Measurements from ENCODE around the gene TK2.

Gene TK2

DNA sequence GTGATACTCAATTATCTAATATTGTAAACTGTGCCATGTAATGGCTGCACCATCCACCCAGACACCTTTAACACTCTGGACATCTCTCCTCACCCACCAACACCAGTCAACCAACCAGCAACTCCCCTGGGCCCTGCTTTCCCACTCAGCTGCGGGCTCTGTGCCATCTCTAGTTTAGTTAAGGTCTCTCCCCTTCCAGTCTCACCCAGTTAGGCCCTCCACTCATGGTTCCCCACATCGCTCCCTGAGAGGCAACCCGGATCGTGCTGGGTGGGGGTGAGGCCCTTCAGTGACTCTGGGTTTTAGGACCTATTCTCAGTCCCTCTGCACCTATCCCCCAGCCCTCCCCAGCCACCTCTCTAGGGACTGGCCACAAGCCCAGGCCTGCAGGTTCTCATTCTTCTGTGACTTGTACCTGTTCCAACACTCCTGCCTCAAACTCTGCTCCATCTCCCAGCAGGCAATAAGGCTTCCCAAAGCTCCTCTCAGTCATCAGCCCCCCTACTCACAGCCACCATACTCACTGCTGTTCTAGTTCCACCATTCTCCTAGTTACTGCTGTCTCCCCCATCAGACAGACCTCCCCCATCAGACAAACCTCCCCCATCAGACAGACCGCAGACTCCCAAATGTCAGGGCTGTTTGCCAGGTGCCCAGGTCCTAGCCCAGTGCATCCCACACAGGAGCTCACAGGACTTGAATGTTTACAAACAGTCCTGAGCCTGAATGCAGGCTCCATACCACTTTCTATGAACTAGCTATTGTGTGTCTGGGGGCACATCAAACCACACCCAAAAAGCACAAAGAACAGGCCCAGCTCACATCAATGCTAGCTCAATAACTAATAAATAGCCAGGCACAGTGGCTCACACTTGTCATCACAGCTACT lies 2.6 kb downstream of the TK2 start:
- DNase-seq, result no peak
- Histone ChIP-seq H3K36me3 (replicated peaks) (no peaks in the 10 kb centered on the region), H3K4me3 (ENCODE audit: low read depth, low read length) (no peak overlapping the region), H3K27me3 (replicated peaks) (no peaks in the 10 kb centered on the region), H3K27ac (no peak overlapping the region)
- TF ChIP-seq, protein P1, sequence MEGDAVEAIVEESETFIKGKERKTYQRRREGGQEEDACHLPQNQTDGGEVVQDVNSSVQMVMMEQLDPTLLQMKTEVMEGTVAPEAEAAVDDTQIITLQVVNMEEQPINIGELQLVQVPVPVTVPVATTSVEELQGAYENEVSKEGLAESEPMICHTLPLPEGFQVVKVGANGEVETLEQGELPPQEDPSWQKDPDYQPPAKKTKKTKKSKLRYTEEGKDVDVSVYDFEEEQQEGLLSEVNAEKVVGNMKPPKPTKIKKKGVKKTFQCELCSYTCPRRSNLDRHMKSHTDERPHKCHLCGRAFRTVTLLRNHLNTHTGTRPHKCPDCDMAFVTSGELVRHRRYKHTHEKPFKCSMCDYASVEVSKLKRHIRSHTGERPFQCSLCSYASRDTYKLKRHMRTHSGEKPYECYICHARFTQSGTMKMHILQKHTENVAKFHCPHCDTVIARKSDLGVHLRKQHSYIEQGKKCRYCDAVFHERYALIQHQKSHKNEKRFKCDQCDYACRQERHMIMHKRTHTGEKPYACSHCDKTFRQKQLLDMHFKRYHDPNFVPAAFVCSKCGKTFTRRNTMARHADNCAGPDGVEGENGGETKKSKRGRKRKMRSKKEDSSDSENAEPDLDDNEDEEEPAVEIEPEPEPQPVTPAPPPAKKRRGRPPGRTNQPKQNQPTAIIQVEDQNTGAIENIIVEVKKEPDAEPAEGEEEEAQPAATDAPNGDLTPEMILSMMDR (IDR thresholded peaks at IDR 0.05; ENCODE audit: low read depth, low read length, missing control alignments), result no peak
- in situ Hi-C loops (cut with HindIII; ENCODE audit: low pct_ligation_motif_present, low sequenced_read_pairs), result no loop called here

- TF ChIP-seq, protein P1 (IDR thresholded peaks at IDR 0.05; ENCODE audit: low read depth, low read length, missing control alignments), result no peak
- no peaks in the 10 kb centered on the region for H3K36me3 ChIP-seq (replicated peaks)
- in situ Hi-C loops (cut with HindIII; ENCODE audit: low pct_ligation_motif_present, low sequenced_read_pairs), result no loop called here
Measured at GRCh38 chr16:66544016-66544757, 5.7 kb downstream of the TK2 start.

DNA sequence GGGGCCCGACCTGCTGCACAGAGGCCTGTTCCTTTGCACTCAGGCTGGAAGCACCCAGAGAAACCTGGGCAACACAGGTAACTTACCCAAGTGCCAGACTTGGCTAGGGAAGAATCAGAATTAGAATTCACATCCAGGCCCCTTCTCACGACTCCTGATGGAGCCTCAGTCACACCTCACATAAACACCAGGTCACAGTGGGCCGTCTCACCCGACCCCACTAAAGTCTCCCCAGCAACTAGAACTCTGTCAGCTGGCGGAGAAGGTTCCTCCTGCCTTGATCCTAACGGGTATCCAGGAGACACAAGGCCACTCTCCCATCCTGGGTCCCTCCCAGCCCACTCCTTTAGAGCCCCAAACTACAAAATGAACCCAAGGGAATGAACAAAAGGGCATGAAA lies 6.4 kb downstream of the TK2 start:
- TF ChIP-seq, protein P1 (IDR thresholded peaks at IDR 0.05; ENCODE audit: low read depth, low read length, missing control alignments), result no peak
- in situ Hi-C loops (cut with HindIII; ENCODE audit: low pct_ligation_motif_present, low sequenced_read_pairs), result no loop called here
- no peak for DNase-seq
- Histone ChIP-seq H3K4me3 (ENCODE audit: low read depth, low read length) (no peak overlapping the region), H3K27me3 (replicated peaks) (no peaks in the 10 kb centered on the region), H3K36me3 (replicated peaks) (no peaks in the 10 kb centered on the region), H3K27ac (no peak overlapping the region)

More at GRCh38 chr16:66544016-66544757, 5.7 kb downstream of the TK2 start:
- H3K27me3 ChIP-seq (replicated peaks), result no peaks in the 10 kb centered on the region
- no peak for DNase-seq
- no peak overlapping the region for H3K4me3 ChIP-seq (ENCODE audit: low read depth, low read length)
- H3K27ac ChIP-seq, result no peak overlapping the region

DNA sequence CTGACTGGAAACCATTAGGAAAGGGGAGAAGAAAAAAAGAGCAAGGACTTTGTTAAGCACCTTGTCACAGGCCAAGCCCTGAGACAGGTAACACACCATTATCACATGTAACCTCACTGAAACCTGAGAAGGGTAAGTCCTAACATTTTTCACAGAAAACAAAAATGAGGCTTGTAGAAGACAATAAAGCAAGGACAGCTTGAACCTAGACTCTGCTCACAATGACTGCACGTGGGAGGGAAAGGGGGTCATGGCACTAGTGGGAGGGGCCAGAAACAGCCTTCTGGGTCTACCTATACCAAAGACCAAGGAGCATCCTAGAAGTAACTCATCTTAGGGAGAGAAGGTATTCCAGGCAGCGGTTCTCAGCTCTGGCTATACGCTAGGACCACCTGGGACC lies 7.5 kb downstream of the TK2 start:
- H3K27me3 ChIP-seq (replicated peaks), result no peaks in the 10 kb centered on the region
- H3K4me3 ChIP-seq (ENCODE audit: low read depth, low read length), result no peak overlapping the region
- no peak for DNase-seq
- TF ChIP-seq, protein P1 (IDR thresholded peaks at IDR 0.05; ENCODE audit: low read depth, low read length, missing control alignments), result no peak
- H3K36me3 ChIP-seq (replicated peaks), result peaks cover 3% of the 10 kb centered on the region
- H3K27ac ChIP-seq, result no peak overlapping the region
- in situ Hi-C loops (cut with HindIII; ENCODE audit: low pct_ligation_motif_present, low sequenced_read_pairs), result no loop called here

DNA sequence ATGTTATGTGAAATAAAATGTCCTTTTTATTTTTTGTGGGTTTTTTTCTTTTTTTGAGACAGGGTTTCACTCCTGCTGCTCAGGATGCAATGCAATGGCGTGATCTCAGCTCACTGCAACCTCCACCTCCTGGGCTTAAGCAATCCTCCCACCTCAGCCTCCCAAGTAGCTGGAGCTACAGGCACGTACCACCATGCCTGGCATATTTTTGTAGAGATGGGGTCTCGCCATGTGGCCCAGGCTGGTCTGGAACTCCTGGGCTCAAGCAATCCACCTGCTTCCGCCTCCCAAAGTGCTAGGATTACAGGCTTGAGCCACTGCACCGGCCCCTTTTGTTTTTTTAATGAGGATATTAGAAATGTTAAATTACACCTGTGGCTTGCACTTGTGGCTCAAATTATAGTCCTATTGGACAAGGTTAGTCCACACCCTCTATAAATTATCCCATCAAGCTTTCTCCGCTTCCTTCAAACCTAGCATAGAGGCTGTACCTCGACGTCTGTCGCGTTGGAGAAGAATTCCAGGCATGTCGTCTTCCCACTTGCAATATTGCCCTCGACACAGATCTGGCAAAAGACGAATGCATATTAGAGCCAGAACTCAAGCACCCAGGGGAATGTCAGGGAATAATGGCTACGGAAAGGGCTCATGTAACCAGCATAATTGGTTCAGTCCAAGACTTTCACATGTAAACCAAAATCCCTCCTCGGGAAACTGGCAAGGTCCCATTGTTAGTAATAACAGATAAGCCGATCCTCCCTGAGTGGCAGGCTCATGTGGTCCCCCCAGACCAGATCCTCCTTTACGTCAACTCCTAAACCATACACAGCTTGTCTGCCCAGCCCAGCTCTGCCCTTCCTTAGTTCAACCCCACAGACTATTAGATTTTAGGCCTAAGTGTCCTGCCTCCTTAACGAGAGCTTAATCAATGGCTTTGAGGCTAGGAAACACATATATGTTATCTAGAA lies 8.2 kb downstream of the TK2 start:
- peaks cover 6% of the 10 kb centered on the region for H3K36me3 ChIP-seq (replicated peaks)
- no peak for DNase-seq
- H3K4me3 ChIP-seq (ENCODE audit: low read depth, low read length), result no peak overlapping the region
- H3K27ac ChIP-seq, result no peak overlapping the region
- no peaks in the 10 kb centered on the region for H3K27me3 ChIP-seq (replicated peaks)
- in situ Hi-C loops (cut with HindIII; ENCODE audit: low pct_ligation_motif_present, low sequenced_read_pairs), result no loop called here
- TF ChIP-seq, protein P1 (IDR thresholded peaks at IDR 0.05; ENCODE audit: low read depth, low read length, missing control alignments), result no peak

Data from brain microvascular endothelial cell (primary cell).